ENCODE results near the gene UBXN7.
"Not testable (repeated sequence)": the region's sequence is repeated elsewhere in the genome, so short reads cannot be mapped to it uniquely, and the experiment has no call there.

UBXN7 gene

DNA sequence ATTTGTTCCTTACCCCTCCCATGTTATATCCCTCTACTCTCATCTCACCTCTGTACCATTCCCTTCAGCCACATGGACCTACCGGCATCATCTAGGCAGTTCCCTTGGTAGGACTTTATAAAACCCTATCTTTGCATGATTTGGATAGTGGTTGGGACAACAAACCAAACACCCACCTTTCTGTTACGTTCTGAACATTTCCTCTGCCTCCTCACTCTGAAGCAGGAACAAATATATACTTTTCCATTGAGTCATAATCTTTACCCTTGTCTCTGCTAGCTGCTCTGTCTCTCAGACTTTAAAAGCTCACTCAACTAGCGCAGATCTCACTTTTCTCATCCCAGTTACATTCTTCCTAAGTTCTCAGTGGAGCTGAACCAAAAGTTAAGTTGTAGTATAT, 17.8 kb downstream of the UBXN7 start:
- no peak for DNase-seq

DNA sequence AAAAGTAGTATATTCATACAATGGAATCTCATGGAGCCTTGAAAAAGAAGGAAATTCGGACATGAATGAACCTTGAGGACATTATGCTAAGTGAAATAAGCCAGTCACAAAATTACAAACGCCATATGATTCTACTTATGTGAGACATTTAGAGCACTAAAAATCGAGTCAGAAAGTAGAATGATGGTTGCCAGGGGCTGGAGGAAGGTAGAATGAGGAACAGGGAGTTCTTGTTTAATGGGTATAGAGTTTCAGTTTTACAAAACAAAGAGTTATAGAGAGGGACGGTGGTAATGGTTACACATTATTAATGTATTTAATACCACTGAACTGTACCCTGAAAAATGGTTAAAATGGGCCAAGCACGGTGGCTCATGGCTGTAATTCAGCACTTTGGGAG, 19.5 kb downstream of the UBXN7 start:
- no peak for DNase-seq

DNA sequence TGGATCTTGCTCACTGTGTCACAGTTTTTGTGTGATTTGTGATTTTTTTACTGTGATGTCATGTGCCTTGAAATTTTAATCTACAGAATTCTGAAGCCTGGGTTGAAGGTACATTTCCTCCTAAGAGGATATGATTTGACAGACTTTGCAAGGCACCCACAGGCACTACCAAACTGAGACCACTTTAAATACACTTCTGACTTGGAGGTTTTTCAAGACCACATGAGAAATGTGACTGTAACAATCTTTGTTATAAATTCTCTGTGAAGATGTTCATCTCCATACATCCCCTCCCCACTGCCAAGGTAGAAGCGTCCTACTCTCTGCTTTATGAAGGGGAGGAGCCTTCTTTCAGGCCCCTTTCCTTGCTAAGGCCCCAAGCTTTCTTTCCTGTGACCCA, 22.8 kb downstream of the UBXN7 start:
- DNase-seq = no peak

DNA sequence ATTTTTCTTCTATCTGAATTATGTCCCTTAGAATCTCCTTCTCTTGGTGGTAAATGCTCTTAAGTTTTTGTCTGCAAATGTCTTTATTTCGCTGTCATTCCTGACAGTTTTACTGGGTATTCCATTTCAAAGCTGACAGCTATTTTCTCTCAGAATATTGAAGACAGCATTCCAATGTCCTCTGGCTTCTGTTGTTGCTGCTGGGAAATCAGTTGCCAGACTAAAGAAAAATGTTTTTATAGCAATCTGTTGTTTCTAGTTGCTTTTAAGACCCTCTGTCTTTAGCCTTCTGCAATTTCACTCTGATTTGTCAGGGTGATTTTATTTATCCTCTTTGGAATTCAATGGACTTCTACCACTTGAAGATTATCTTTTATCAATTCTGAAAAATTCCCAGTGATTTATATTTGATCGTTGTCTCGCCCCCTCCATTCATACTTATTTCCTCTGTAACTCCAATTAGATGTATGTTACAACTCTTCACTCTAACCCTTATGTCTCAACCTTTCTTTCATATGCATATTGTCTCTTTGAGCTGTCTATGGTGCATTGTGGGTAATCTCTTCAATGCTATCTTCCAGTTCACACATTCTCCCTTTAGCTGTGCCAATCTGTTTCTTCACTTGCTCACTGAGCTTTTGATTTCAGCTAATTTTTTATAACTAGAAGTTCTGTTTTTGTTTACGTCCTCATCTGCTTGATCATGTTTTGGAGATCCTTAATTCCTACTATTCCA, 23.5 kb downstream of the UBXN7 start:
- DNase-seq = no peak

DNA sequence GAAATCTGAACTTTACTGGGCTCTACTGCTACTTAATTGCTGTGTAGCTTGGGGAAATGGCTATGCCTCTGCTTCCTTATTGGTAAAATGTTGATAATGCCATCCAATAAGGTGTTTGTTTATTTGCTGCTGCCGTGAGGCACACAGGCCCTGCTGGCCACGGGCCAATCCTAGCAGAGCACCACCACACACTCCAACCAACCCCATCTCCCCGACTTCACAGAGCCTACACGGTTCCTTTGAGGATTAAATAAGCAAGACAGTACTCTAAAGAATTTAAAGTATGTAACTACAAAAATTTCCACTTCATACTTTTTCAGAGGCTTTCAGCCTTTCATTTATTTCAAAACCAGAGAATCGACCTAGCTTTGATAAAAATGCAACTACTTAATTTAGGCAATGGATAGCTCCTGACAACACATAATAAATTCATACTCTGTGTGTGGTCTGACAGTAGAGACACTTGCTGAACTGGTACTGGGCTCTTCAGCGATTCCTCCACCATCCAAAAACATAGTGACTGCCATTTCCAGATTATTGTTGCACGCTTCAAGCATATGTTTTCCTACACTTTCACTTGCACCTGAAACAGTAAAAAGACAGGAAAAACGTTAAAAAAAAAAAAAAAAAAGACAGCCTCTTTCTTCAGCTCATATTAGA, 25.3 kb downstream of the UBXN7 start:
- no peak for DNase-seq

DNA sequence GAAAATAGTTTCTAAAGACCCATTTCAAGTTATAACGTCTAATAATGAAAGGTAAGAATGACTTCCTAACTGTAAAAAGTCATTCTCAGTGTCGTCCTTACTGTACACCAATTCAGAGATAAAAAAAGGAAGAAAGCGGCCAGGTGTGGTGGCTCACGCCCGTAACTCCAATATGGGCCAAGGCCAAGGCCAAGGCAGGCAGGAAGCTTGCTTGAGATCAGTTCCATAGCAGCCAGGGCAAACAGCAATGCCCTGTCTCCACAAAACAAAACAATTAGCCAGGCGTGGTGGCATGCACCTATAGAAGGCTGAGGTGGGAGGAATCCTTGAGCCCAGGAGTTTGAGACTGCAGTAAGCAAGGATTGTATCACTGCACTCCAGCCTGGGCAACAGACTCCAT, 31.9 kb downstream of the UBXN7 start:
- no peak for DNase-seq

DNA sequence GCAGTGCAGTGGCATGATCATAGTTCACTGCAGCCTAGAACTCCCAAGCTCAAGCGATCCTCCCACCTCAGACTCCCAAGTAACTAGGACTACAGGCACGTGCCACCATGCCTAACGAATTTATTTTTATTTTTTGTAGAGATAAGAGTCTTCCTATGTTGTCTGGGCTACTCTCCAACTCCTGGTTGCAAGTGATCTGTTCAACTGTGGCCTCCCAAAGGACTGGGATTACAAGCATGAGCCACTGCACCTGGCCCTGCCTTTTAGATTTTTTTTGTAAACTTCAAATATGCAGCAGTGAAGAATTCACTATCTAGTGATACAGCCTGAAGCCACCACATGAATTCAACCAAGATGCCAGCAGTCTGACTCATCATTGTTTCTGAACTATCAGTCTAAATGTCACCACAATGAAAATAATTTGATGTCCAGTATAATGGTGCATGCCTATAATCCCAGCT, 32.7 kb downstream of the UBXN7 start:
- DNase-seq = no peak

DNA sequence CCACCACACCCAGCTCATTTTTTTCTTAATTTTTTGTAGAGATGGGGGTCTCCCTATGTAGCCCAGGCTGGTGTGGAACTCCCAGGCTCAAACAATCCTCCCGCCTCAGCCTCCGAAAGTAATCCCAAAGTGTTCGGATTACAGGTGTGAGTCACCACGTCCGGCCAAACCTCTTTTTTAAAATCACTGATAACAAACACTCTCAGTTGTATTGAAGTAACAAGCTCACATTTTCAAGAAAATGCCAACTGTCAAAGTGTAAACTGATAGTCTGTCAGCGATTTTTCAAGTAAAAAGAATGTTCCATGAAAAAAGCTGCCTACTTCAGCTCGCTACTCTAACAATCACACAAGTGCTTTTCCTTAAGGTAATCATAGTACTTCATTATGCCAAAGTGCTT, 33.4 kb downstream of the UBXN7 start:
- no peak for DNase-seq

DNA sequence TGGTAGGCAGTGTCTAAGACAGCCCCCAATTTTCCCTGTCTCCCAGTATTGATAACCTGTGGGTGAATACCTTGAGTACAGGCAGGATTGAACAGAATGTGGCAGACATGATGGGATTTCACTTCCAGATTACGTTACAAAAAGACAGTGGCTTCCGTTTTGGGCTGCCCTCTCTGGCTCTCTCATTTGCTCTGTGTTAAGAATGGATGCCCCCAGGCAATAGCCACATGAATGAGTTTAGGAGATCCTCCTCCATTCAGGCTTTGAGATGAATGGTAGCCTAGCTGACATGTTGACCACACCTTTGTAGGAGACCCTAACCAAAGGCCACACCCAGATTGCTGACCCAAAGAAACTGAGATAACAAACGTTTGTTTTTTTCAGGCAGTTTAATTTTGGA, 34.3 kb downstream of the UBXN7 start:
- no peak for DNase-seq

DNA sequence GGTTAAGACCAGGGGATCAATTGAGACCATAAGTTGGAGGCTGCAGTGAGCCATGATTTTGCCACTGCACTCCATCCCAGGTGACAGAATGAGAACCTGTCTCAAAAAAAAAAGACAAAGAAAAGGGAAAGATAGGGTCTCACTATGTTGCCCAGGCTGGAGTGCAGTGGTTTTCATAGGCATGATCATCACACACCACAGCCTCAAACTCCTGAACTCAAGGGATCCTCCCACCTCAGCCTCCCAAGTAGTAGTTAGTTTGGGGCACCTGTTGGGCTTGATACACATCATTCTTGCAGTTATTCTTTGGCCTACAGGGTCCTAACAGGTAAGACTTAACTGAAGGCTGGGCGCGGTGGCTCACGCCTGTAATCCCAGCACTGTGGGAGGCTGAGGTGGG, 42.1 kb downstream of the UBXN7 start:
- DNase-seq = no peak

DNA sequence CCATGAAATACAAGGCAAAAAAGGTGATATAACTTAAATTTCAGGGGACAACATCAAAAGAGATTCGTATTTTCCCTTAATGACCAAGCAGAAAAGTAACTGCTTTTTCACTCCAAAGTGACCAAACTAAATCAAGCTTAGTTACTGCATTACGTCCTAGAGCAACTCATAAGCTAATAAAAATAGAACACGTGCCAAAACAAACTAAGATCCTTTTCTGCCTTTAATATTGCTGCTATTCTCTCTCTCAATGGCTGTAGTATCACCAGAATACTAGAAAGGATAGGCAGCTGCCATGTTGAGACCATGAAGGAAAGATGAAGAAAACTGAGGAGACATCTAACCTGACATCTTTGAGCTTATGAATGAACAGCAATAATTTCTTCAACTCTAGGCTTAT, 43.3 kb downstream of the UBXN7 start:
- DNase-seq = no peak

DNA sequence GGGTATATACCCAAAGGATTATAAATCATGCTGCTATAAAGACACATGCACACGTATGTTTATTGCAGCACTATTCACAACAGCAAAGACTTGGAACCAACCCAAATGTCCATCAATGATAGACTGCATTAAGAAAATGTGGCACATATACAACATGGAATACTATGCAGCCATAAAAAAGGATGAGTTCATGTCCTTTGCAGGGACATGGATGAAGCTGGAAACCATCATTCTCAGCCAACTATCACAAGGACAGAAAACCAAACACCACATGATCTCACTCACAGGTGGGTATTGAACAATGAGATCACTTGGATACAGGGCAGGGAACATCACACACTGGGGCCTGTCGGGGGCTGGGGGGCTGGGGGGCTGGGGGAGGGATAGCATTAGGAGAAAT, 44.3 kb downstream of the UBXN7 start:
- not testable (repeated sequence) for DNase-seq

DNA sequence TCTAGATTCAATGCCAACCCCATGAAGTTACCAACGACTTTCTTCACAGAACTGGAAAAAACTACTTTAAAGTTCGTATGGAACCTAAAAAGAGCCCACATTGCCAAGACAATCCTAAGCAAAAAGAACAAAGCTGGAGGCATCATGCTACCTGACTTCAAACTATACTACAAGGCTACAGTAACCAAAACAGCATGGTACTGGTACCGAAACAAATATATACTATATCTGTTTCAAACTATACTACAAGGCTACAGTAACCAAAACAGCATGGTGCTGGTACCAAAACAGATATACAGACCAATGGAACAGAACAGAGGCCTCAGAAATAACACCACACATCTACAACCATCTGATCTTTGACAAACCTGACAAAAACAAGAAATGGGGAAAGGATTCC, 45.4 kb downstream of the UBXN7 start:
- DNase-seq = not testable (repeated sequence)

DNA sequence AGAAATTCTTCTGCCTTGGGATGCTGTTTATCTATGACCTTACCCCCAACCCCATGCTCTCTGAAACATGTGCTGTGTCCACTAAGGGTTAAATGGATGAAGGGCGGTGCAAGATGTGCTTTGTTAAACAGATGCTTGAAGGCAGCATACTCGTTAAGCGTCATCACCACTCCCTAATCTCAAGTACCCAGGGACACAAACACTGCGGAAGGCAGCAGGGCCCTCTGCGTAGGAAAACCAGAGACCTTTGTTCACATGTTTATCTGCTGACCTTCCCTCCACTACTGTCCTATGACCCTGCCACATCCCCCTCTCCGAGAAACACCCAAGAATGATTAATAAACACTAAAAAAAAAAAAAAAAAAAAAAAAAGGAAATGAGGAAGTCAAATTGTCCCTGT, 46.2 kb downstream of the UBXN7 start:
- DNase-seq = not testable (repeated sequence)

DNA sequence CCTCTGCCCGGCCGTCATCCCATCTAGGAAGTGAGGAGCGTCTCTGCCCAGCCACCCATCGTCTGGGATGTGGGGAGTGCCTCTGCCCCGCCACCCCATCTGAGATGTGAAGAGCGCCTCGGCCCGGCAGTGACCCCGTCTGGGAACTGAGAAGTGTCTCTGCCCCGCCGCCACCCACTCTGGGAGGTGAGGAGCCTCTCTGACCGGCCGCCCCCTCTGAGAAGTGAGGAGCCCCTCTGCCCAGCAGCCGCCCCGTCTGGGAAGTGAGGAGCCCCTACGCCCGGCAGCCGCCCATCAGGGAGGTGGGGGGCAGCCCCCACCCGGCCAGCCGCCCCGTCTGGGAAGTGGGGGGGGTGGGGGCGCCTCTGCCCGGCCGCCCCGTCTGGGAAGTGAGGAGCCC, 46.8 kb downstream of the UBXN7 start:
- DNase-seq = not testable (repeated sequence)

DNA sequence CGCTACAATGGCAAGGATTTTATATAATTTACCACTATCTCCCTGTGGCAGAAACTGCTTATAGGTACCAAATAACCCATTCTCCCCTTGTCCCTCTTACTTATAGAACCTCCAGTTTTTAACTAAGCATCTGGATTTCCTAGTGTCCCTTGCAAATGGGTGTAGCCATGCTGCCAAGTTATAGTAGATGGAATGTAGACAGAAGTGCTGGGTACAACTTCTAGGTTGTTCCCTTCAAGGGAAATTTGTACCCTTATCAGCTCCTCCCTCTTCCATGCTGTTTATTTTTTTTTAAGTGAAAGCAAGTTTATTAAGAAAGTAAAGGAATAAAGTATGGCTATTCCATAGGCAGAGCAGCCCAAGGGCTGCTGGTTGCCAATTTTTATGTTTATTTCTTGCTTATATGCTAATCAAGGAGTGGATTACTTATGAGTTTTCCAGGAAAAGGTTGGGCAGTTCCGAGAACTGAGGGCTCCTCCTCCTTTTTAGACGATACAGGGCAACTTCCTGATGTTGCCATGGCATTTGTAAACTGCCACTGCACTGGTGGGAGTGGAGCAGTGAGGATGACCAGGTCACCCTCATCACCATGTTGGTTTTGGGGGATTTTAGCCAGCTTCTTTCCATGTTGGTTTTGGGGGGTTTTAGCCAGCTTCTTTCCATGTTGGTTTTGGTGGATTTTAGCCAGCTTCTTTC, 53.9 kb downstream of the UBXN7 start:
- no peak for DNase-seq

DNA sequence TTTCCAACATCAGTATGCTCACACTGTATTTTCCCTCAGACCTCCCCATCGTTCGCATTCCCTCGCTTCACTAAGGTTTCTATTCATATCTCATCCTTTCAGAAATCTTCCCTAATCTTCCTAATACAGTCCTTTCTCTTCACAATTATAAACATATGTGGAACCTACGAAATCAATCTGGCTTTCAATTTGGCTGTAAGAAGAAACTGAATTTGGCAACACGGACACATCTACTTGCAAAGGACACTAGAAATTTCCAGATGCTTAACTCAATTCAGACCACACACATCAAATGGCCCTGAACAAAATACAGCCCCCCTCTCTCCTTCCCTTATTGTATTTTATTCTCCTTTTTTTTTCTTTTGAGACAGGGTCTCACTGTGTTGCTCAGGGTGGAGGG, 54.9 kb downstream of the UBXN7 start:
- no peak for DNase-seq

DNA sequence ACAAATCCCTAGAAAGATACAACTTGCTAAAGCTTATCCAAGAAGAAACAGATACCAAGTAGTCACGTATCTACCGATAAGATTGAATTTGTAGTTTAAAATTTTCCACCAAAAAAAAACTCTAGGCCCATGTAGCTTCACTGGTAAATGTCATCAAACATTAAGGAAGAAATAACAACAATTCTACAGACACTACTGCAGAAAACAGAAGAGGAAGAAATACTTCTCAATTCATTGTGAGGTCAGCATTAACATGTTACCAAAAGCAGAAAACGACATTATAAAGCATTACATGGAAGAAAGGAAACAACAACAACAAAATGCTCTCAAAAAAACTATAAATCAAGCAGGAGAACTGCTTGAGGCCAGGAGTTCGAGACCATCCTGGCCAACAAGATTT, 66.5 kb downstream of the UBXN7 start:
- DNase-seq = no peak

DNA sequence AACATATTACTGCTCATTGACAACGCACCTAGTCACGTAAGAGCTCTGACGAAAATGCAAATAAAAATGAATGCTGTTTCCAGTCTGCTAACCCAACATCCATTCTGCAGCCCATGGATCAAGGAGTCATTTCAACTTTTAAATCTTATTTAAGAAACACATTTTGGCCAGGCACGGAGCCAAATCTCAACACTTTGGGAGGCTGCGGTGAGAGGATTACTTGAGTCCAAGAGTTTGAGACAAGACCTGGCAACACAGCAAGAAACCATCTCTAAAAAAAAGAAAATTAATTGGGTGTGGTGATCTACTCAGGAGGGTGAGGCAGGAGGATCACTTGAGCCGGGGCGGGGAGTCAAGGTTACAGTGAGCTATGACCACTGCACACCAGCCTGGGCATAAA, 71.6 kb downstream of the UBXN7 start:
- no peak for DNase-seq

DNA sequence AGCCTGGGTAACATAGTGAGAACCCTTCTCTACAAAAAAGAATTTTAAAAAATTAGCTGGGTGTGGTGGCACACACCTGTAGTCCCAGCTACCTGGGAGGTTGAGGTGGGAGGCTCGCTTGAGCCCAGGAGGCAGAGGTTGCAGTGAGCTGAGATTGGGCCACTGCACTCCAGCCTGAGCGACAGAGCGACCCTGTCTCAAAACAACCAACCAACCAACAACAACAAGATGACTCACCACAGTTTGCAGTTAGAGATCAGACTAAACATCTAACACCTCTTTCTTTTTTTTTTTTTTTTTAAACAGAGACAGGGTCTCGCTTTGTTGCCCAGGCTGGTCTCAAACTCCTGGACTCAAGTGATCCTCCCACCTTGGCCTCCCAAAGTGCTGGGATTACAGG, 73.7 kb downstream of the UBXN7 start:
- DNase-seq = not testable (repeated sequence)

DNA sequence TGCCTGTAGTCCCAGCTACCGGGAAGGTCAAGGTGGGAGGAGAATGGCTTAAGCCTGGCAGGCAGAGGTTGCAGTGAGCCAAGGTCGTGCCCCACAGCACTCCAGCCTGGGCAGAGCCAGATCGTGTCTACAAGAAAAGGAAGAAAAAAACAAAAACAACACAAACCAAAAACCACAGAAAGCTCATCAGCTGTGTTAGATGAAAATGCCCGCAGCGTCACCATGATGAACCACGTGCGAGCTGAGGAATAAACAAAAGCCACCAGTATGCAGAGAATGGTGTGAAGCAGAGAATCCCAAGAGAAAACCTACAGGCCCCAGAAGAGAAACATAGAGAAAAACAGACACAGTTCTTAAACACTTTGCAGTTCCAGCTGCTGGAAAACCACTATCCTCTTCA, 74.3 kb downstream of the UBXN7 start:
- no peak for DNase-seq

DNA sequence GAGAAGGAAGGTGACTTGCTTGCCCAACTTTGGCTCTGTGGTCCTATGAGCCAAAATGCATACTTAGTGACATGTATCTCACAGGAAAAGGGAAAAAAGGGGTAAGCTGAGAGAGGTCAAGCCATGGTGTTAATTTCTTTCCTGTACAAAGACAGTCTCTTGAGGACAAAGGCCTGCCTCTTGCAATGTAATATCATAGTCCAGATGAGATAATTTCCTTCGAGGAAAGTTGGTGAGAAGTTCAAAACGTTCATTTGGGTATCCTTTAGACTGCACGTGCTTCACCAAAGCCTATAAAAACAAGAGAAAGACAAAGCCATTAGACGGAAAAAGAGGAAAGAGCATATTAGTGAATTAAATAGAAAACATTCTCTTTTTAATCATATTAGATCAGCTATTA, 75.7 kb downstream of the UBXN7 start:
- DNase-seq = no peak

DNA sequence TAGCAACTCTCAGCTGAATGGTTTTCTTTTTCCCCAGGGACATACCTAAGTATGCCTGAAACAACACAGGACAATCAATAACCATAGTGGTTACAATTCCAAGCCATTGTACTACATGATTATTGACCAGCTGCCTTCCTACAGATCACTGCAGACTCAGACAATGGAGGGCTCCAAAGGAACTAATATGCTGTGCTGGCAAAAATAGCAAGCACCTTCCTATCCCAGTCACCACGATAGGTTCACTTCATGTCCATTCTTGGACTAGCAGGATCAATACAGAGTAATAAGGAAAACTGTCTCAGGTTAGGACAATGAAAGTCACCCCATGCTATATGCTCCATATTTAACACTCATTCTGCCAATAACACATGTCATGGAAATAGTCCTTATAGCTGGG, 76.6 kb downstream of the UBXN7 start:
- DNase-seq = no peak

DNA sequence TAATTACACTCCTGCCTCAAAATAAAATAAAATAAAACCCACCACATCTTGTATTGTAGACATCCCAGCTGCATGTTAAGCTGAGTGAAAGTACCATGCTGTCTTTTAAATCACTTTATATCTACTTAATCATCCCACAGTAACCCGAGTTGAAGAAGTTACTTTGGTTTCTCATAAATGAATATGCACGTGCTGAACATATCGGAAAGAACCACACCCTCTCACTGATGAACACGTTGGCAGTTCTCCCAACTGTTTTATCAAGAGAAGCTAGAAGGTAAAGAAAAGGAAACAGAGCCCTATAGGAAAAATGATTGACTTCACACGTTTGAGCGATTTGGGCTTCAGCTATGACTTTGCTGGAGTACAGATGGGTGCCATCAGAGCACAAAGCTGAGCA, 78.1 kb downstream of the UBXN7 start:
- no peak for DNase-seq

Measured in bone marrow (tissue), 2 donors.